HepG2 (cell line): ENCODE results near the gene HSPA1B. TPM values are rescaled to one million over a fixed set of nuclear protein-coding genes. Genes with fewer than 3 reads are reported as not detected.

Source experiments
- ATAC-seq: fragments of 200-7000 bp; cut with Tn5 transposase; 3 replicates; pipeline ENCODE4 v1.9.1; 2020; ENCODE audit warnings: mild to moderate bottlenecking, moderate library complexity
- BruUV-seq: library from RNA; stranded (reverse); fragments of 400-500 nt; replicated peaks from 2 replicates; lab custom pipeline; 2021; lab: Mats Ljungman, UMichigan
- CTCF ChIA-PET: fragments of 300-600 bp; formaldehyde crosslinking; extraction: SDS; loops from one replicate; lab custom pipeline; 2021; ENCODE audit warnings: low total read pairs, inconsistent platforms, low intra/inter-chr PET ratio; lab: Yijun Ruan, JAX
- POLR2A ChIA-PET: fragments of 350-600 bp; sonication (Branson Sonifier 250); formaldehyde crosslinking; loops from one replicate; lab custom pipeline; 2020; ENCODE audit warnings: antibody characterized with exemption, inconsistent platforms; lab: Yijun Ruan, JAX
- DNase-seq: peaks from one replicate; pipeline ENCODE4 v3.0.0-alpha.2; 2015; ENCODE audit warnings: low spot score
- FAIRE-seq: peaks from 3 replicates; lab custom pipeline; 2011; peaks lifted over from hg19 to GRCh38; lab: Jason Lieb, UNC
- H2AFZ ChIP-seq: one replicate; pipeline ENCODE4 v1.6.1; 2011; ENCODE audit warnings: low read length, inconsistent platforms
- H3K27ac ChIP-seq: fragments of 300-600 bp; 3 replicates; pipeline ENCODE4 v1.8.0; 2011; ENCODE audit warnings: mixed run types, mild to moderate bottlenecking, mixed read lengths, low read length, inconsistent platforms; ENCODE audit not compliant: insufficient read depth; ENCODE audit errors: extremely low read length
- H3K27me3 ChIP-seq, 2 experiments: fragments of 200-600 bp in 1 of 2; 2 replicates in 1 of 2; 3 replicates in 1 of 2; pipeline versions ENCODE4 v1.6.0 to v1.8.0; 2011; ENCODE audit warnings: low read length in 2 of 2, mild to moderate bottlenecking in 2 of 2, moderate library complexity in 2 of 2, inconsistent platforms in 1 of 2; ENCODE audit not compliant: insufficient read depth in 2 of 2, control insufficient read depth in 1 of 2
- H3K36me3 ChIP-seq, 2 experiments: fragments of 200-600 bp in 1 of 2; replicated peaks in 1 of 2; 2 replicates in 1 of 2; 3 replicates in 1 of 2; pipeline versions ENCODE4 v1.5.1 to v1.8.0; 2011; ENCODE audit warnings: low read length in 2 of 2, inconsistent platforms in 1 of 2; ENCODE audit not compliant: insufficient read depth in 2 of 2, control insufficient read depth in 1 of 2
- H3K4me1 ChIP-seq: 2 replicates; pipeline ENCODE4 v1.5.1; 2012; ENCODE audit warnings: low read length, inconsistent platforms; ENCODE audit not compliant: insufficient read depth
- H3K4me2 ChIP-seq: 2 replicates; pipeline ENCODE4 v1.6.0; 2011; ENCODE audit warnings: low read depth, low read length, inconsistent platforms
- H3K4me3 ChIP-seq, 3 experiments: fragments of 200-600 bp in 1 of 3; sonication (generic), shearing (Covaris generic) in 1 of 3; replicated peaks in 1 of 3; 2 replicates each; pipeline ENCODE4 v1.5.1; 2011 to 2016; ENCODE audit warnings: low read length in 3 of 3, inconsistent platforms in 2 of 3, low read depth in 2 of 3, mild to moderate bottlenecking in 2 of 3, control low read depth in 1 of 3, mixed read lengths in 1 of 3; ENCODE audit not compliant: insufficient read depth in 1 of 3
- H3K79me2 ChIP-seq: one replicate; pipeline ENCODE4 v1.6.1; 2011; ENCODE audit warnings: low read length, inconsistent platforms; ENCODE audit not compliant: insufficient read depth
- H3K9ac ChIP-seq: 2 replicates; pipeline ENCODE4 v1.6.0; 2011; ENCODE audit warnings: mild to moderate bottlenecking, low read depth, low read length, inconsistent platforms; ENCODE audit not compliant: insufficient read depth
- H3K9me3 ChIP-seq: 2 replicates; pipeline ENCODE4 v1.5.1; 2012; ENCODE audit warnings: mild to moderate bottlenecking, low read length
- H4K20me1 ChIP-seq: 2 replicates; pipeline ENCODE4 v1.6.0; 2011; ENCODE audit warnings: inconsistent platforms, mild to moderate bottlenecking, low read length, moderate library complexity; ENCODE audit not compliant: insufficient read depth
- IRF2 ChIP-seq: IDR thresholded peaks from 2 replicates; pipeline ENCODE4 v1.6.1; 2018; ENCODE audit warnings: missing genetic modification reagents, missing compliant biosample characterization
- ISX ChIP-seq: sonication (generic); formaldehyde crosslinking; conservative IDR thresholded peaks from 2 replicates; pipeline ENCODE4 v1.5.0; 2020; ENCODE audit warnings: missing genetic modification reagents
- POGZ ChIP-seq: sonication (generic); formaldehyde crosslinking; IDR thresholded peaks from 2 replicates; pipeline ENCODE4 v1.4.0; 2020; ENCODE audit warnings: mild to moderate bottlenecking, missing genetic modification reagents
- POLR2G ChIP-seq: fragments of 200-400 bp; formaldehyde crosslinking; IDR thresholded peaks from 2 replicates; pipeline ENCODE4 v1.6.1; 2018; ENCODE audit warnings: mild to moderate bottlenecking, low read depth, low read length, moderate library complexity
- SMAD1 ChIP-seq: sonication (generic); formaldehyde crosslinking; IDR thresholded peaks from 2 replicates; pipeline ENCODE4 v1.4.0; 2020; ENCODE audit warnings: missing genetic modification reagents, low read depth, mild to moderate bottlenecking, borderline replicate concordance
- SPEN ChIP-seq: sonication (generic); formaldehyde crosslinking; IDR thresholded peaks from 2 replicates; pipeline ENCODE4 v1.5.1; 2020; ENCODE audit warnings: low read depth, mild to moderate bottlenecking, missing genetic modification reagents
- ZBTB8A ChIP-seq: sonication (generic); formaldehyde crosslinking; IDR thresholded peaks from 2 replicates; pipeline ENCODE4 v1.4.0; 2020; ENCODE audit warnings: mild to moderate bottlenecking, low read depth, missing genetic modification reagents, borderline replicate concordance
- ZFAT ChIP-seq: sonication (generic); formaldehyde crosslinking; conservative IDR thresholded peaks from 2 replicates; pipeline ENCODE4 v1.8.1; 2023; ENCODE audit warnings: missing genetic modification reagents, inconsistent platforms
- ZNF124 ChIP-seq: sonication (generic); formaldehyde crosslinking; IDR thresholded peaks from 2 replicates; pipeline ENCODE4 v1.4.0; 2020; ENCODE audit warnings: missing genetic modification reagents
- ZNF230 ChIP-seq: sonication (generic); formaldehyde crosslinking; IDR thresholded peaks from 2 replicates; pipeline ENCODE4 v1.4.0; 2020; ENCODE audit warnings: mild to moderate bottlenecking, missing genetic modification reagents
- ZNF260 ChIP-seq: sonication (generic); formaldehyde crosslinking; IDR thresholded peaks from 2 replicates; pipeline ENCODE4 v1.4.0; 2020; ENCODE audit warnings: missing genetic modification reagents, low read depth, mild to moderate bottlenecking, borderline replicate concordance
- ZNF441 ChIP-seq: sonication (generic); formaldehyde crosslinking; IDR thresholded peaks from 2 replicates; pipeline ENCODE4 v1.7.0; 2021; ENCODE audit warnings: missing genetic modification reagents, borderline replicate concordance
- ZNF589 ChIP-seq: sonication (generic); formaldehyde crosslinking; conservative IDR thresholded peaks from 2 replicates; pipeline ENCODE4 v1.8.0; 2022; ENCODE audit warnings: mild to moderate bottlenecking, moderate library complexity, missing genetic modification reagents
- WGBS: methylation state at CpG from one replicate; pipeline ENCODE4 v1.1.6; 2017; ENCODE audit warnings: low lambda C conversion rate; 5-methylcytosine and 5-hydroxymethylcytosine counted together
- in situ Hi-C: cut with HindIII; loops from 2 replicates; pipeline ENCODE4 v1.10.0; 2017; ENCODE audit warnings: low pct_unique_long_range_greater_than_20kb; ENCODE audit not compliant: extremely low pct_ligation_motif_present
- intact Hi-C: fragments of 100-400 bp; cut with micrococcal nuclease; formaldehyde crosslinking; loops from one replicate; pipeline ENCODE4 v1.10.0; 2022; ENCODE audit not compliant: unreplicated experiment
- polyA plus RNA-seq, 8 experiments: library from polyadenylated mRNA; depleted of rRNA in 3 of 8; stranded (reverse) in 7 of 8; unstranded in 1 of 8; fragments of >200 nt; fragmentation: Illumina TruSeq in 4 of 8; extraction: Trizol in 4 of 8; gene quantifications; 2 replicates each; pipeline versions ENCODE4 v1.2.1 to v1.2.3, GENCODE V29; 2011 to 2016; ENCODE audit warnings: low read depth in 4 of 8, missing spikeins in 1 of 8, mixed read lengths in 1 of 8; ENCODE audit not compliant: insufficient read depth in 1 of 8
- total RNA-seq, 5 experiments: library from RNA; depleted of rRNA; stranded (reverse); fragments of >200 nt; fragmentation: Illumina TruSeq; extraction: Trizol; gene quantifications; 2 replicates each; pipeline ENCODE4 v1.2.3, GENCODE V29; 2016; ENCODE audit warnings: low read depth in 1 of 5
- TF ChIP-seq, protein P1 (sequence below): sonication (generic); formaldehyde crosslinking; IDR thresholded peaks from 2 replicates; pipeline ENCODE4 v1.4.0; 2020; ENCODE audit warnings: mild to moderate bottlenecking, missing genetic modification reagents

Gene HSPA1B
- total and polyA plus RNA-seq, 2 of the 13 experiments (the other 11 are each of a cell fraction or from before 2014, with no cell fraction given) = 26.0 to 186 TPM

DNA sequence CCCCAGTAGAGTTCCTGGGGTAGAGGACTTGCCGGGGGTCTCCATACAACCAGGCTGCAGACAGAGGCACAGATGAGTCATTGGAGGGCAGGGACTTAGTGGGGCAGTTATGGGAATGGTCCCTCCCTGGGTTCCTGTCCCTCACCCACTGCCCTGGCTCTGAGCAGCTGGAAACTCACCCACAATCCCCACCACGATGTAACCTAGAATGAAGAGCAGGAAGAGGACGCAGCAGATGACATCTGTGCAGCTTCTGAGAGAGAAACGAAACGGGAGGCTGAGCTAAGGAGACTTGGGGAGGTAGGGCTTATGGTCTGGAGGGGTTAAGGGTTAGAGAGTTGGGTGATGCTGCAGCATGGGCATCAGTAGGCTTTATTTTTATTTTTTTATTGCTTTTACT lies 48.3 kb downstream of the HSPA1B start:
- in situ Hi-C loops = no loop called here
- no peak overlapping the region for H2AFZ ChIP-seq
- no peak for TF ChIP-seq POLR2G
- no peak for TF ChIP-seq ZNF260 (CRISPR knock-in tag)
- TF ChIP-seq SPEN (CRISPR knock-in tag) = no peak
- TF ChIP-seq ZFAT = no peak
- TF ChIP-seq POGZ (CRISPR knock-in tag) = no peak
- TF ChIP-seq ISX (CRISPR knock-in tag) = no peak
- TF ChIP-seq ZNF589 (CRISPR knock-in tag) = no peak
- TF ChIP-seq ZNF441 (CRISPR knock-in tag) = no peak
- TF ChIP-seq ZNF230 (CRISPR knock-in tag) = no peak
- TF ChIP-seq ZBTB8A (CRISPR knock-in tag) = no peak
- TF ChIP-seq IRF2 (CRISPR knock-in tag) = no peak
- TF ChIP-seq SMAD1 = no peak
- no peak for TF ChIP-seq ZNF124 (CRISPR knock-in tag)
- TF ChIP-seq, protein P1, sequence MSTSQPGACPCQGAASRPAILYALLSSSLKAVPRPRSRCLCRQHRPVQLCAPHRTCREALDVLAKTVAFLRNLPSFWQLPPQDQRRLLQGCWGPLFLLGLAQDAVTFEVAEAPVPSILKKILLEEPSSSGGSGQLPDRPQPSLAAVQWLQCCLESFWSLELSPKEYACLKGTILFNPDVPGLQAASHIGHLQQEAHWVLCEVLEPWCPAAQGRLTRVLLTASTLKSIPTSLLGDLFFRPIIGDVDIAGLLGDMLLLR (CRISPR knock-in tag) = no peak
- H3K27me3 ChIP-seq = no peaks in the 10 kb centered on the region
- no peak overlapping the region for H3K27ac ChIP-seq
- no peak overlapping the region for H3K4me2 ChIP-seq
- H3K79me2 ChIP-seq = no peaks in the 10 kb centered on the region
- peaks cover 51% of the 10 kb centered on the region for H3K4me1 ChIP-seq
- DNase-seq (no peak), FAIRE-seq (no peak), ATAC-seq (no peak)
- CTCF ChIA-PET = no interaction called here
- intact Hi-C loops = no loop called here
- 58% methylated on average over 5 of the region's 5 CpGs for WGBS
- POLR2A ChIA-PET = interaction anchor here (0.7 to 7.2 kb wide), 6 partner anchors 8 to 137 kb away, joined by 3 to 103 read pairs (median 4); partner anchors contain the start of genes NEU1 and VARS1
- no peak overlapping the region for H3K4me3 ChIP-seq
- no TSS peak for BruUV-seq
- H4K20me1 ChIP-seq = no peaks in the 10 kb centered on the region
- no peaks in the 10 kb centered on the region for H3K9me3 ChIP-seq
- H3K9ac ChIP-seq = no peak overlapping the region
- peaks cover 8 to 14% of the 10 kb centered on the region in 2 experiments; a peak in 4 of 5 replicates for H3K36me3 ChIP-seq
